HT-29 (cell line): Measurements from ENCODE around the gene WNT3. TPM values are rescaled to one million over a fixed set of nuclear protein-coding genes. Genes with fewer than 3 reads are reported as not detected.

ENCODE experiments used
- DNase-seq: peaks from one replicate; pipeline ENCODE4 v3.0.0-alpha.2; 2015; ENCODE audit warnings: low spot score
- total RNA-seq: library from RNA; depleted of rRNA; stranded (reverse); fragments of >200 nt; shearing (Covaris generic); gene quantifications from 2 replicates; pipeline ENCODE4 v1.2.3, GENCODE V29; 2014; rRNA removed

The WNT3 gene
- total RNA-seq, 1 experiment from 2014 or later: 0.08 TPM

DNA sequence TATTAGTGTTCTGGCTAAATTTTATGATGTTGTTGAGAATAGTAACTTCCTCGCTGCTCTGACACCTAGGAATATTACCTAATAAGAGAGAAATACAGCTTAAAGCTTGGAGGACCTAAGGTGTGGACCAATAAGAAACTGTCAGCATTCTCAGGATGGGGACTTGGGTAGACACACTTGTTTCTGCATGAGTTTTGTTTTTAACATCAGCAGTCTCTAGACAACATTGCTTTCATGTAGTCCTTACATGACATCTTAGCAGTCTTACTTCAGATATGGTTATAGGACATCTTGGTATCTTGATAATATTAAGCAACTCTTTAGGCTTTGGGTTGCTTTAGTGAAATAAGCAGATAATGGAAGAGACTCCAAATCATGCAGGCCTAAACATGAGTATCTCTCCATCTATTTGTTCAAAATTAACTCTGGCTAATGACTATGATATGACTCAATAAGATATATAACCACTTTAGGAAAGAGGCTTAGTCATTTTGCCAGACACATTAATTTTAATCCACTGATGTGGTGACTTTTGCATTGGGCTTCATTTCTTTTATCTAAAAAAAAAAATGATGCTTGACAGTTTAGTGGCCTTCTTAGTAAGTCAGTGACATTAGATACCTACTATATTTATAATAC lies 84.5 kb downstream of the WNT3 start:
- no peak for DNase-seq

- no peak for DNase-seq
These were observed 85.6 kb downstream of the WNT3 start for GRCh38 chr17:46732754-46733398.

- no peak for DNase-seq
These were observed 86.3 kb downstream of the WNT3 start for GRCh38 chr17:46732160-46732559.

DNA sequence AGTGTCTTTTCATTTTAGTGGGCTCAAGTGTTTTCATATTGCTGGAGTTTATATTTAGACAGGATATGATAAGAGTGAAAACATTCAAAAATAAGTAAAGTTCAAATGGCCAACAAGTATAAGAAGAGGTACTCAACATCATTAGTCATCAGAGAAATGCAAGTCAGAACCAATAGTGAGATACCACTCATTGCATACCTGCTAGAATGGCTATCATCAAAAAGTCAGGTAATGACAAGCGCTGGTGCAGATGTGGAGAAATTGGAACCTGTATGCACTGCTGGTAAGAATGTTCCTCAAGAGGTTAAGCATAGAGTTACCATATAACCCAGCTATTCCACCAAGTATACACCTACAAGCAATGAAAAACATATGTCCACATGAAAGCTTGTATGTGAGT lies 87.8 kb downstream of the WNT3 start:
- no peak for DNase-seq

DNA sequence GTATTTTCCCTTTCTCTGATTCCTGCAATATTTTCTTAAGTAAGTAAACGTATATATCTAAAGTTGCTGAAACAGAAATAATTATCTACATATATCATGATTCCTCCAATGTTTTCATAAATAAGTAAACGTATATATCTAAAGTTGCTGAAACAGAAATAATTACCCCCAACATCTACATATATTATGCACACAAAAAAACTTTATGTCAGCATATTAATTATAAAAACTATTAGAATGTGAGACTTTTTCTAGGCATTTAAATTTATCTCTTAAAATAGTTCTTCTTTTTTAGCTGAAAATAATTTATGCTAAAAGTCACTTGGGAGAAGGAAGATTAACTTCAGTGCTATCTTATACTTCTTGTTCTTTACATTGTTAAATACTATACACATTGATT lies 88.5 kb downstream of the WNT3 start:
- no peak for DNase-seq

DNA sequence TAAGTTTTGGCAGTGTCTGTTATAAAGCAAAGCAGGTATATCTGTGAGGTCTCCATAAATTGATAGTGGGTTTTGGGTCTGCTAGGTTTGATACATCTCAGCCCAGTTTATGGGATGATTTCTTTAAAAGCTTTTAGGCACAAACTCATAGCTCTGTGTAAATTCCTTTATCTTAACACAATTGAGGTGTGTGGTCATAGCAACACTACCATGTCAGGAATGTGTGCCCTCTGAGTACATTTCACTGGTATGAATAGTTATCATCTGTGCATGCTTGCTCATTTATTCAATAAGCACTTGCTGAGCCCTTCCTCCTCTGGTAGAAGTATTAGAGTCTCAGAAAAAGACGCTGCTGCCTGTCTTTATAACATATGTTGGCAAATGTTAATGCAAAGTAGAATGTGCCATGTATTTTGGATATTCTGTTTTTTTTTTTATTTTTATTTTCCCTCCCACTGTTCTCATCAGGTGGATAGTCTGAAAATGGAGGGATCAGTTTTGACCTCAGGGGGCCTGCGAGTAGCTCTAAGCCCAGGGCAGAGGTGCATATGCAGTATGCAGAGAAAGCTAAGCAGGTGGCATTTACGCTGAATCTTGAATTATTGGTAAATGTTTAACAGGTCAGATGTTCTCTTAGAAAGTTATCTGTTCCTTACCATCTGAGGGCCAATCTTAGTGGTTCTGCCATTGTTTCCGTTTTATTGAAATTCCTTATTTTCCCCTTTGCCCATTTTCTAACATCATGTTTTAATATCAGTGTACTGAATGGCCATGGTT lies 90.7 kb downstream of the WNT3 start:
- DNase-seq: no peak

DNA sequence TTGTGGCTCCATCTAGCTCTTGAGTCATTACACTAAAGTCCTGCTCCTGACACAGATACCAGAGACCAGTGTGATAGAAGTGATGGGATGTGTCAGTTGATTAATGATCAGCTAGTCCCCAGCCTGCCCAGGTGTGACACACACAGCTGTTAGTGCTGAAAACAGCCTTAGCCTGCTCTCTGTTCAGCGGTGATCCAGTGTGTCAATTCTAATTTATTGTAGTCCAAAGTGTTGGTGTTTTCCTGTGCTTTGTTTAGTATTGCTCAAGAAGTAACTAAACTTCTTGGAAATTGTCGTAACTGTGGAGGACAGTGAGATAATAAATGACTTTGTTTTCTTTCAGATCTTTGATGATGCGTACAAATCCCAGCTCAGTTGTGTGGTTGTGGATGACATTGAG lies 92.3 kb downstream of the WNT3 start:
- DNase-seq: no peak

DNA sequence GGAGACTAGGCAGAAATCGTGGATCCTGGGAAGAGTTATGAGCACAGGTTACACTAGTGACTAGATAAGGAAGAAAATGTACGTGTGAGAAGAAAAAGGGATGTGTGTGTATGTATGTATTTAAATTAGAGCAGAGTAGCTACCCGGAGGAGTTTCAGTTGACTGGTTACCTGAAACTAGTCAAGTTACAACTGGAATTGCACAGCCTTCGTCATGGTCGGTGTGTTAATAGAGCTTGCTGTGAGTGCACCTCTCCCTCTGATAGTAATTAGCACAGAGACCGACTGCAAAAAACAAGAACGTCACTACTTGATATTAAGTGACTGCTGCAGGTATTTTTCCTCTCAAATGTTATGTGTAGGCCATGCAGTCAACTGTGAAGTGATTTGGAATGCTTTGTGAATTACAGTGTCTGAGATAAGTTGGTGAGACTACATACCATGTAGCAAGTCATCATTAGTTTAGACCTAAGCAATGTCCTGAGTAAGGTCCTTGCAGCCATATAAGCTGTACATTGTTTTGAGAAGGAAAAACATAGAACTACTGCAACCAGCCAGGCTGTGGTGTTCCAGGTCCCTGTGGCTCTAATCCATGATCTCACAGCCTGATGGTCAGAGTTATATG lies 95.7 kb downstream of the WNT3 start:
- no peak for DNase-seq

DNA sequence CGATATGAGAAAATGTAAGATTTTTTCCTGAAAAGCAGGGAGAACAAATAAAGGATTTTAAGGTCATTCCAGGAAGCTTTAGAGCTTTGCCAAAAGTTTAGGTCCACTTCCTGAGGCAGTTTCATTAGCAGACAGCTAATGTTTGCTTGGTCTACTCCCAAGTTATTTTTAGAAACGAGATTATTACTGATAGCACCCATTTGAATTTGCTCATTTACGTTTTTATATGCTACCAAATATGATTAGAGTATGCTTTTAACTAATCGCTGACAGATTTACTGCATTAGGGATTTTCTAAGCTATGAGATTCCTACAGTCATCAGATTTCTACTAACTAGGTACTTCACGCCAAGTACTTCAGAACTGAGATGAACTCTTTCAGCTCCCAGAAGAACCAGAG lies 98.1 kb downstream of the WNT3 start:
- DNase-seq: no peak

DNA sequence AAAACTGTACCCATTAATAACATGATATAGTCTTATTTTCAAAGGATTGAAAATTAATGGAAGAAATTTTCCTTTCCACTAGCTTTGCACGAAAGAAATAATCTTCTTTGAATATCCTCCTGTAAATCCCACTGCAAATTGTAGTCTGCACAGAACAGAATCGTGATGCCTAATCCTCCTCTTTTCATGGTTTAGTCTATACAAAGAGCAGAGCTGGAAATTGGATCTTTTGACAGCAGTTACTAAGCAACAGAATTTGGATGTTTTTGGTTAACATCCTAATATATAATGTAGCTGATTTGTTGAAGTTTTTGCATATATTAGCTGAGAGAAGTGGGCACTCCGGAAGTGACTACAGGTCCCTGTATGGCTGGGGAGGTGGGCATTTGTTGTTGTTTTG lies 98.6 kb downstream of the WNT3 start:
- no peak for DNase-seq

- DNase-seq: no peak
These were observed 100.5 kb downstream of the WNT3 start for GRCh38 chr17:46717999-46718398.

Other genes starting within 250 kb of the WNT3 start
- 15.5 and 17.3 TPM in 2 replicates for gene ARL17A, start 239.0 kb downstream of the WNT3 start, total RNA-seq
- gene NSF, start 228.0 kb downstream of the WNT3 start, total RNA-seq: 14.7 and 15.5 TPM in 2 replicates
- gene WNT9B, start 32.9 kb upstream of the WNT3 start, total RNA-seq: 0.28 TPM in 1 of 2 replicates, not detected in the other
- 14.2 and 16.5 TPM in 2 replicates for gene GOSR2, start 104.5 kb upstream of the WNT3 start, total RNA-seq
- not detected in 2 replicates for gene RPRML, start 160.6 kb upstream of the WNT3 start, total RNA-seq